IMR-90 (cell line): ENCODE data around the gene TELO2. TPM values are rescaled to one million over a fixed set of nuclear protein-coding genes. Genes with fewer than 3 reads are reported as not detected.

Experiments used
- ATAC-seq: fragments of 200-7000 bp; cut with Tn5 transposase; 2 replicates; pipeline ENCODE4 v1.9.1; 2020; ENCODE audit warnings: low read depth, mild to moderate bottlenecking, moderate library complexity
- BruUV-seq: library from RNA; stranded (reverse); fragments of 400-500 nt; replicated peaks from 2 replicates; lab custom pipeline; 2021; lab: Mats Ljungman, UMichigan
- CTCF ChIA-PET: fragments of 300-600 bp; formaldehyde crosslinking; extraction: SDS; loops from one replicate; lab custom pipeline; 2021; ENCODE audit warnings: antibody characterized with exemption; lab: Yijun Ruan, JAX
- POLR2A ChIA-PET: fragments of 300-600 bp; sonication (Branson Sonifier 250); formaldehyde crosslinking; loops from one replicate; lab custom pipeline; 2022; ENCODE audit warnings: antibody characterized with exemption; ENCODE audit not compliant: unreplicated experiment; lab: Charles Lee
- DNase-seq: peaks from one replicate; pipeline ENCODE4 v3.0.0; 2013
- H2AFZ ChIP-seq: replicated peaks from 2 replicates; pipeline ENCODE3; 2013; ENCODE audit warnings: low read length, mild to moderate bottlenecking; ENCODE audit not compliant: poor library complexity
- H2AK5ac ChIP-seq: 2 replicates; pipeline ENCODE4 v1.6.1; 2013; ENCODE audit warnings: low read depth, low read length, inconsistent platforms
- H2AK9ac ChIP-seq: replicated peaks from 2 replicates; pipeline ENCODE3; 2013; ENCODE audit warnings: mild to moderate bottlenecking, low read depth, low read length, moderate library complexity; ENCODE audit not compliant: poor library complexity
- H2BK120ac ChIP-seq: 2 replicates; pipeline ENCODE4 v1.6.1; 2013; ENCODE audit warnings: low read depth, low read length, inconsistent platforms
- H2BK15ac ChIP-seq: 3 replicates; pipeline ENCODE4 v1.6.1; 2013; ENCODE audit warnings: low read depth, low read length, inconsistent platforms
- H2BK20ac ChIP-seq: 2 replicates; pipeline ENCODE4 v1.6.1; 2013; ENCODE audit warnings: low read depth, mild to moderate bottlenecking, inconsistent platforms, low read length, moderate library complexity
- H2BK5ac ChIP-seq: 2 replicates; pipeline ENCODE4 v1.6.1; 2013; ENCODE audit warnings: mild to moderate bottlenecking, low read depth, low read length, inconsistent platforms; ENCODE audit not compliant: poor library complexity, severe bottlenecking
- H3K14ac ChIP-seq: replicated peaks from 2 replicates; pipeline ENCODE4 v1.6.1; 2013; ENCODE audit warnings: low read depth, low read length, inconsistent platforms
- H3K18ac ChIP-seq: 2 replicates; pipeline ENCODE4 v1.6.1; 2013; ENCODE audit warnings: low read depth, low read length, control low read depth
- H3K23ac ChIP-seq: 2 replicates; pipeline ENCODE4 v1.6.1; 2013; ENCODE audit warnings: low read depth, low read length, inconsistent platforms
- H3K27ac ChIP-seq: 2 replicates; pipeline ENCODE4 v1.5.1; 2013; ENCODE audit warnings: mild to moderate bottlenecking, control low read depth, low read length; ENCODE audit not compliant: insufficient read depth
- H3K27me3 ChIP-seq: 2 replicates; pipeline ENCODE4 v1.6.1; 2013; ENCODE audit warnings: low read length; ENCODE audit not compliant: control insufficient read depth, insufficient read depth
- H3K36me3 ChIP-seq: 2 replicates; pipeline ENCODE4 v1.6.1; 2013; ENCODE audit warnings: low read length, mixed read lengths; ENCODE audit not compliant: control insufficient read depth, insufficient read depth
- H3K4ac ChIP-seq: 2 replicates; pipeline ENCODE4 v1.6.1; 2013; ENCODE audit warnings: low read depth, low read length, inconsistent platforms
- H3K4me1 ChIP-seq: 2 replicates; pipeline ENCODE4 v1.6.1; 2013; ENCODE audit warnings: low read length, mixed read lengths; ENCODE audit not compliant: control insufficient read depth, insufficient read depth
- H3K4me2 ChIP-seq: 2 replicates; pipeline ENCODE4 v1.6.1; 2013; ENCODE audit warnings: low read depth, mild to moderate bottlenecking, control low read depth, low read length, moderate library complexity
- H3K4me3 ChIP-seq: 2 replicates; pipeline ENCODE4 v1.5.1; 2013; ENCODE audit warnings: low read depth, mild to moderate bottlenecking, control low read depth, low read length, moderate library complexity; ENCODE audit not compliant: insufficient read depth
- H3K56ac ChIP-seq: 2 replicates; pipeline ENCODE4 v1.6.1; 2013; ENCODE audit warnings: low read length, inconsistent platforms; ENCODE audit not compliant: insufficient read depth; ENCODE audit errors: extremely low read depth
- H3K79me1 ChIP-seq, 2 experiments: 2 replicates each; pipeline ENCODE4 v1.6.1; 2013; ENCODE audit warnings: low read length in 2 of 2, inconsistent platforms in 1 of 2, low read depth in 1 of 2
- H3K9ac ChIP-seq: 2 replicates; pipeline ENCODE4 v1.6.1; 2013; ENCODE audit warnings: low read depth, low read length, control low read depth
- H3K9me1 ChIP-seq: 2 replicates; pipeline ENCODE4 v1.6.1; 2013; ENCODE audit warnings: low read length, inconsistent platforms; ENCODE audit not compliant: insufficient read depth
- H3K9me3 ChIP-seq: 2 replicates; pipeline ENCODE4 v1.6.1; 2013; ENCODE audit warnings: low read length; ENCODE audit not compliant: control insufficient read depth, insufficient read depth
- H4K20me1 ChIP-seq: 2 replicates; pipeline ENCODE4 v1.6.1; 2013; ENCODE audit warnings: low read length, inconsistent platforms; ENCODE audit not compliant: insufficient read depth
- H4K5ac ChIP-seq: 2 replicates; pipeline ENCODE4 v1.6.1; 2013; ENCODE audit warnings: mild to moderate bottlenecking, low read depth, low read length, control low read depth
- H4K8ac ChIP-seq, 2 experiments: 2 replicates each; pipeline ENCODE4 v1.6.1; 2013; ENCODE audit warnings: low read depth in 2 of 2, low read length in 2 of 2, control low read depth in 1 of 2, inconsistent platforms in 1 of 2
- H4K91ac ChIP-seq: 2 replicates; pipeline ENCODE4 v1.6.1; 2013; ENCODE audit warnings: low read depth, low read length, inconsistent platforms; ENCODE audit not compliant: insufficient read depth
- BHLHE40 ChIP-seq: fragments of 150-350 bp; IDR thresholded peaks from 2 replicates; pipeline ENCODE4 v1.6.1; 2016; ENCODE audit warnings: mild to moderate bottlenecking, low read depth, low read length
- CEBPB ChIP-seq: IDR thresholded peaks from 2 replicates; pipeline ENCODE4 v1.6.1; 2012; ENCODE audit warnings: low read depth, low read length, improper control_type of control experiment
- CHD1 ChIP-seq: IDR thresholded peaks from 2 replicates; pipeline ENCODE4 v1.6.1; 2012; ENCODE audit warnings: low read depth, low read length, improper control_type of control experiment
- FOS ChIP-seq: fragments of 150-350 bp; IDR thresholded peaks from 2 replicates; pipeline ENCODE4 v1.6.1; 2016; ENCODE audit warnings: low read depth, low read length
- MAFK ChIP-seq: IDR thresholded peaks from 2 replicates; pipeline ENCODE4 v1.6.1; 2012; ENCODE audit warnings: low read depth, low read length, improper control_type of control experiment
- MAZ ChIP-seq: IDR thresholded peaks from 2 replicates; pipeline ENCODE4 v1.6.1; 2012; ENCODE audit warnings: low read depth, mild to moderate bottlenecking, low read length, improper control_type of control experiment, moderate library complexity, borderline replicate concordance
- MXI1 ChIP-seq: IDR thresholded peaks from 2 replicates; pipeline ENCODE4 v1.6.1; 2012; ENCODE audit warnings: low read depth, mild to moderate bottlenecking, low read length, moderate library complexity, borderline replicate concordance
- NFE2L2 ChIP-seq: fragments of 150-350 bp; IDR thresholded peaks from 2 replicates; pipeline ENCODE4 v1.6.1; 2016; ENCODE audit warnings: low read depth, mild to moderate bottlenecking, low read length
- RAD21 ChIP-seq: IDR thresholded peaks from 2 replicates; pipeline ENCODE4 v1.6.1; 2012; ENCODE audit warnings: low read length, improper control_type of control experiment
- RCOR1 ChIP-seq: IDR thresholded peaks from 2 replicates; pipeline ENCODE4 v1.6.1; 2012; ENCODE audit warnings: mild to moderate bottlenecking, low read length, improper control_type of control experiment; ENCODE audit not compliant: insufficient replicate concordance
- RFX5 ChIP-seq: IDR thresholded peaks from 2 replicates; pipeline ENCODE4 v1.8.0; 2012; ENCODE audit warnings: low read depth, mild to moderate bottlenecking, low read length, moderate library complexity
- SMC3 ChIP-seq: fragments of 150-350 bp; IDR thresholded peaks from 2 replicates; pipeline ENCODE4 v1.6.1; 2016; ENCODE audit warnings: low read depth, mild to moderate bottlenecking, antibody characterized with exemption, low read length, moderate library complexity
- whole genome bisulfite sequencing, 2 experiments: methylation state at CpG; one replicate each; pipeline versions ENCODE4 v1.1.5 to v1.1.7; 2013; ENCODE audit warnings: missing lambda C conversion rate in 2 of 2; ENCODE audit not compliant: insufficient read length in 1 of 2; ENCODE audit errors: extremely low coverage in 2 of 2; 5-methylcytosine and 5-hydroxymethylcytosine counted together
- dilution Hi-C: fragments of 300-500 bp; cut with HindIII; formaldehyde crosslinking; loops from one replicate; pipeline ENCODE4 v1.14.3; 2018; ENCODE audit warnings: low sequenced_read_pairs; ENCODE audit not compliant: unreplicated experiment
- in situ Hi-C: fragments of 300-500 bp; cut with MboI; formaldehyde crosslinking; loops from 3 replicates; pipeline ENCODE4 v1.14.3; 2019; ENCODE audit warnings: low sequenced_read_pairs, inconsistent platforms, mixed read lengths
- intact Hi-C: fragments of 100-400 bp; cut with micrococcal nuclease; formaldehyde crosslinking; loops from 2 replicates; pipeline ENCODE4 v1.10.0; 2022
- polyA plus RNA-seq, 3 experiments: library from polyadenylated mRNA; depleted of rRNA; stranded (reverse); fragments of >200 nt; gene quantifications; 2 replicates each; pipeline ENCODE4 v1.2.3, GENCODE V29; 2012; ENCODE audit warnings: low replicate concordance in 1 of 3
- total RNA-seq: library from RNA; depleted of rRNA; stranded (reverse); fragments of >200 nt; gene quantifications from 2 replicates; pipeline ENCODE4 v1.2.3, GENCODE V29; 2012
- TF ChIP-seq, protein P1 (sequence below): fragments of 150-350 bp; IDR thresholded peaks from 2 replicates; pipeline ENCODE4 v1.6.1; 2017; ENCODE audit warnings: mild to moderate bottlenecking, antibody characterized with exemption, low read length, low read depth
- TF ChIP-seq, protein P2 (sequence below): fragments of 150-350 bp; IDR thresholded peaks from 2 replicates; pipeline ENCODE4 v1.6.1; 2016; ENCODE audit warnings: low read depth, mild to moderate bottlenecking, low read length, moderate library complexity, borderline replicate concordance

The TELO2 gene
- total and polyA plus RNA-seq, 2 of the 4 experiments (the other 2 are of a cell fraction), result 6.6 to 26.6 TPM

DNA sequence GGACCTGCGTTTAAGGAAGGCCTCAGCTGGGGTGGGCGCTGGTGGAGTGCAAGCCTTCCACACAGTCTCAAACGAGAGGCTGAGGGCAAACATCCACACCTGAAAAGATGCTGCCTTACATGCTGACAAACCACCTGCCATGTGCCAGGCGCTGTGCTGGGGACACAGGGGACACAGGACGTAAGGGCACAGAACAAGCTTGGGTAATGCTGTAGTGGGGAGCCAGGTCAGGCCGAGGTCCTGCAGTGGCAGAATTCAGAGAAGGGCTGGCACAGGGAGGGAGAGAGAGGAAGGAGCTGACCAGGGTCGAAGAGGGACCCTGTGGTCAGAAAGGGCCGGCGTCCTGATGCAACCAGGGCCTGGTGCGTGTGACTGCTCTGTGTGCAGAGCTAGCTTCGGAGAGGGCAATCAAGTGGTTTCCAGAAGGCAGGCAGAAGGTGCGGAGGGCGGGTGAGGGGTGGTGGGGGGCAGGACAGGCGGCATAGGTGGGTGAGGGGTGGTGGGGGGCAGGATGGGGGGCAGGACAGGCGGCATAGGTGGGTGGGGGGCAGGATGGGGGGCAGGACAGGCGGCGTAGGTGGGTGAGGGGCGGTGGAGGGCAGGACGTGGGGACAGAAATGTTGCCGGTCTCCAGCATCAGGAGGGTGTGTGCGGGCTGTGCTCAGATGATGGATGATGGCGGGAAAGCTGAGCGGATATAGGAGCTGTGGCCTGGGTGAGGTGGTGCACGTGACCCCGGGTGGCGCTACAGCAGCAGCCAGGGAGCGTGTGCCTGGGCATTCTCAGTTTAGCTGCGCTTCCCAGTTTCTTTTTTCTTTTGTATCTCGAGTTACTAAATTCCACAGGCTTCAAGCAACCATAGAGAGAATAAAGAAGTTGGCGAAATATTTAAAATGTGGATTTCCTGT is 18.8 kb downstream of the TELO2 start (continued):
- TF ChIP-seq NFE2L2, result no peak

DNA sequence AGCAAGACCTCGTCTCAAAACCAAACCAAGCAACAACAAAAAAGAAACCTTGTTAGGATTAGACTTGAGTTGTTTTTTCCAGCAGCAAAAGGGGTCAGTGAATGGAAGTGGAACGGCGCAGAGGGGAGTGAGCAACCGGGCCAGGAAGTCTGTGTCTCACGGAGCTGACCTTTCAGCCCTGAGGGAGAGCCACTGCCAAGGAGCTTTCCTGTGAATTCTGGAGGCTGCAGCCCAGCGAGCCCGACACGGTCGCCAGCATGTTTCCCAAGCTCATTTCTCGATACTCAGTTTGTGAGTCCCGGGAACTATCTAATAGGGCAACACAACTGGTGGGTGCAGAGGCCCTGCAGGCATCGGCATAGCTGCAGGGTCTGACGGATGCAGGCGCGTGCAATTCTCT is 19.6 kb downstream of the TELO2 start:
- Histone ChIP-seq H2AK9ac (no peak overlapping the region), H3K18ac (no peak overlapping the region), H2BK15ac (no peak overlapping the region), H2AK5ac (no peak overlapping the region), H4K20me1 (no peaks in the 10 kb centered on the region; the same call in 1 of the 2 replicates), H4K5ac (no peak overlapping the region), H3K36me3 (peaks cover 21% of the 10 kb centered on the region), H3K4ac (no peak overlapping the region), H3K4me3 (no peak overlapping the region), H2AFZ (no peak overlapping the region), H3K23ac (no peak overlapping the region), H3K79me1 (no peaks in the 10 kb centered on the region), H3K9me1 (no peaks in the 10 kb centered on the region), H4K8ac (no peak overlapping the region), H3K14ac (no peak overlapping the region), H3K4me1 (no peaks in the 10 kb centered on the region), H2BK20ac (no peak overlapping the region), H3K56ac (no peak overlapping the region), H3K27me3 (no peaks in the 10 kb centered on the region), H3K9ac (no peak overlapping the region), H2BK5ac (no peak overlapping the region), H3K4me2 (no peak overlapping the region), H4K91ac (no peak overlapping the region), H2BK120ac (no peak overlapping the region), H3K27ac (no peak overlapping the region), H3K9me3 (peaks cover 4% of the 10 kb centered on the region)
- dilution Hi-C loops (no loop called here), in situ Hi-C loops (no loop called here), intact Hi-C loops (no loop called here)
- DNase-seq, result no peak
- ATAC-seq, result no peak
- no TSS peak for BruUV-seq
- CTCF ChIA-PET, result no interaction called here
- POLR2A ChIA-PET, result no interaction called here
- 97% methylated on average over 10 of the region's 15 CpGs; no CpG with 5 or more reads in 1 of the 2 experiments for WGBS, 2 experiments
- TF ChIP-seq CEBPB, result no peak
- no peak for TF ChIP-seq SMC3
- no peak for TF ChIP-seq FOS
- no peak for TF ChIP-seq MXI1
- no peak for TF ChIP-seq MAFK
- no peak for TF ChIP-seq MAZ
- no peak for TF ChIP-seq RCOR1
- TF ChIP-seq CHD1, result no peak
- no peak for TF ChIP-seq BHLHE40
- TF ChIP-seq, protein P1, sequence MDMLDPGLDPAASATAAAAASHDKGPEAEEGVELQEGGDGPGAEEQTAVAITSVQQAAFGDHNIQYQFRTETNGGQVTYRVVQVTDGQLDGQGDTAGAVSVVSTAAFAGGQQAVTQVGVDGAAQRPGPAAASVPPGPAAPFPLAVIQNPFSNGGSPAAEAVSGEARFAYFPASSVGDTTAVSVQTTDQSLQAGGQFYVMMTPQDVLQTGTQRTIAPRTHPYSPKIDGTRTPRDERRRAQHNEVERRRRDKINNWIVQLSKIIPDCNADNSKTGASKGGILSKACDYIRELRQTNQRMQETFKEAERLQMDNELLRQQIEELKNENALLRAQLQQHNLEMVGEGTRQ, result no peak
- TF ChIP-seq RAD21, result no peak
- no peak for TF ChIP-seq RFX5
- TF ChIP-seq, protein P2, sequence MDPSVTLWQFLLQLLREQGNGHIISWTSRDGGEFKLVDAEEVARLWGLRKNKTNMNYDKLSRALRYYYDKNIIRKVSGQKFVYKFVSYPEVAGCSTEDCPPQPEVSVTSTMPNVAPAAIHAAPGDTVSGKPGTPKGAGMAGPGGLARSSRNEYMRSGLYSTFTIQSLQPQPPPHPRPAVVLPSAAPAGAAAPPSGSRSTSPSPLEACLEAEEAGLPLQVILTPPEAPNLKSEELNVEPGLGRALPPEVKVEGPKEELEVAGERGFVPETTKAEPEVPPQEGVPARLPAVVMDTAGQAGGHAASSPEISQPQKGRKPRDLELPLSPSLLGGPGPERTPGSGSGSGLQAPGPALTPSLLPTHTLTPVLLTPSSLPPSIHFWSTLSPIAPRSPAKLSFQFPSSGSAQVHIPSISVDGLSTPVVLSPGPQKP, result no peak
